HG03066 (cell line): ENCODE results near the gene IL4.
"Not testable (repeated sequence)": the region's sequence is repeated elsewhere in the genome, so short reads cannot be mapped to it uniquely, and the experiment has no call there.

Experiments
- ATAC-seq: cut with Tn5 transposase; IDR thresholded peaks from one replicate; pipeline ENCODE4 v1.9.1; 2021; ENCODE audit warnings: low read depth; ENCODE audit not compliant: unreplicated experiment

The IL4 gene

DNA sequence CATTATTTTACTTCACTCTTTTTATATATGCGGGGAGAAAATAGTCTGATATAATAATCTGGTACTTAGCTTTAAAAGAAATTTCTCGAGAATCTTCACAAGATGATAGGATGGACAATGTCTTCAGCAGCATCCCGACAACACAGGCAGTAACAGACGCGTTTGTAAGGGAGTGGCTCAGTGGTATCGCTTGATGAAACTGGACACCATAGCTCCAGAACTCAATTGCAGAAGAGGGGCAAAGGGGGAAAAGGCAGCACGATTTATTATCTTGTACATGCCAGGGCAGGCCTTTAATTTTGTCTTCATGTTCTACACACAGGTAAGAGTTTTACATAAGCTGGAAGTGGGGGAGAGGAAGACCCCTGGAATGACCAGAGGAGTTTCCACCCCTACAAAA lies 15.7 kb downstream of the IL4 start:
- ATAC-seq = no peak

GRCh38 chr5:132690156-132690555 lies 16.4 kb downstream of the IL4 start:
- ATAC-seq = no peak

DNA sequence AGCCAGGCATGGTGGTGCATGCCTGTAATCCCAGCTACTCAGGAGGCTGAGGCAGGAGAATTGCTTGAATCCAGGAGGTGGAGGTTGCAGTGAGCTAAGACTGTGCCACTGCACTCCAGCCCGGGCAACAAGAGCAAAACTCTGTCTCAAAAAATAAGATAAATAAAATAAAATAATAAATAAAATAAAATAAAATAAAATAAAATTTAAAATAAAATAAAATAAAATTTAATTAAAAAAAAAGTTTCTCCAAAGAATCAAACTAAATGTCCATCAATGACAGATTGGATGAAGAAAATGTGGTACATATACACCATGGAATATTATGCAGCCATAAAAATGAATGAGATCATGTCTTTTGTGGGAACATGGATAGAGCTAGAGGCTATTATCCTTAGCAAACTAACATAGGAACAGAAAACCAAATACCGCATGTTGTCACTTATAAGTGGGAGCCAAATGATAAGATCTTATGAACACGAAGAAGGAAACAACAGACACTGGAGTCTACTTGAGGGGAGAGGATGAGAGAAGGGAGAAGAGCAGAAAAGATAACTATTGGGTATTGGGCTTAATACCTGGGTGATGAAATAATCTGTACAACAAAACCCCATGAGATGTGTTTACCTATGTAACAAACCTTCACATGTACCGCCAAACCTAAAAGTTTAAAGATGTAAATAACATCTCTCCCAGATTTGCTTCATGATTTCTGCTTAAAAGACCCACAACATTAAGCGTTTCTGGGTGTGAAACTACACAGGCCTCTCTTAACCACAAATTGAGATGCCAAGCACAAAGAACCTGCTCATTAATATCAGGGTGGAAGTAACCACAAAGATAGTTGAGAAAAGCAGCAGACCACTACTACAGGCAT lies 18.2 kb downstream of the IL4 start:
- ATAC-seq = not testable (repeated sequence)

DNA sequence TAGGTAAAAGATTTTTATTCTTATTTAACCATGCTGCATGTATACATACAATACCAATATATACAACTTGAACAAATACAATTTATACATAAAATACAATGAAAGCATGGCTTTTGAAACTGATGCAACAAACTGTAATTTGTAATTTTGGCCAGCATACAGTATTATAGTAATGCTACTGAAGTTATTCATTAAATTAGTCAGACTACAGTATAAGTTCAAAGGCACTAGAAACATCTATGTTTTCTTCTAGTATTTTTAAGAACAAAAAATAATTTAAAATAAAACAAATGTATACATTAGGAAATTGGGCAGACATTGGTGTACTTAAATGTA lies 18.8 kb downstream of the IL4 start:
- no peak for ATAC-seq

GRCh38 chr5:132695956-132696355 lies 22.2 kb downstream of the IL4 start:
- no peak for ATAC-seq

DNA sequence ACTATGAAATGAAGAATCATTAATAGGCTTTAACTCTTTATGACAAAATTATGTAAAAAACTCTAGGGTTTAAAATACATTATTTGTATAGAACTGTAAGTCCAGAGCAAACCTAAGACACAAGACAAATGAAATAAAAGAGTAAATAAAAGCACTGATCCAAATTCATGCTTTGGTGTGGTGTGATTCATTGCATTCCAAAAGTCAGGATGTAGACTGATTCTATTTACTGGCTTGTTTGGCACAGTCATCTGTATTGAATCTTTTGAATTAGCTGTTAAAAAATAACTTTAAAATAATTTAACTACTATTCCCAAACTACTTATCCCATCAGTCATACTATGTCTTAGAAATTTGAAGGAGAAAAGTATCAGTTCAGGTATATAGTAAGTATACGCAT lies 31.1 kb downstream of the IL4 start:
- no peak for ATAC-seq

DNA sequence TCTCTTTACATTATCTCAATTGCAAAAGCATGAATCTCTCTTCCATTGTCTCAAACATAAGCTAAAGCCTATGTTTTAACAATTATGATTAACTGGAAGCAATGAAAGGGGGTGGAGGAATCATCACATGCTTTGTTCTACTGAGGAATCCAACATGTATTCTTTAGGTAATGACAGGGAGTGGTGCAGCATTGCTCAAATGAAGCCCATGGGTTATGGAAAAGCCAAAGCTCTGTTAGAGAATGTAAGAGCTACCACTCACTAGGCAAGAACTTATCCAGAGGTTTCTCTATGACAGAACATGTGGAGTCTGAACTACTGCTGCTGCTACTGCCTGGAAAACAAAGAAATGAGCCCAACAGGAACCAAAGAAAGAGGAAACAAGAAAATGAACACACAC lies 34.9 kb downstream of the IL4 start:
- no peak for ATAC-seq

DNA sequence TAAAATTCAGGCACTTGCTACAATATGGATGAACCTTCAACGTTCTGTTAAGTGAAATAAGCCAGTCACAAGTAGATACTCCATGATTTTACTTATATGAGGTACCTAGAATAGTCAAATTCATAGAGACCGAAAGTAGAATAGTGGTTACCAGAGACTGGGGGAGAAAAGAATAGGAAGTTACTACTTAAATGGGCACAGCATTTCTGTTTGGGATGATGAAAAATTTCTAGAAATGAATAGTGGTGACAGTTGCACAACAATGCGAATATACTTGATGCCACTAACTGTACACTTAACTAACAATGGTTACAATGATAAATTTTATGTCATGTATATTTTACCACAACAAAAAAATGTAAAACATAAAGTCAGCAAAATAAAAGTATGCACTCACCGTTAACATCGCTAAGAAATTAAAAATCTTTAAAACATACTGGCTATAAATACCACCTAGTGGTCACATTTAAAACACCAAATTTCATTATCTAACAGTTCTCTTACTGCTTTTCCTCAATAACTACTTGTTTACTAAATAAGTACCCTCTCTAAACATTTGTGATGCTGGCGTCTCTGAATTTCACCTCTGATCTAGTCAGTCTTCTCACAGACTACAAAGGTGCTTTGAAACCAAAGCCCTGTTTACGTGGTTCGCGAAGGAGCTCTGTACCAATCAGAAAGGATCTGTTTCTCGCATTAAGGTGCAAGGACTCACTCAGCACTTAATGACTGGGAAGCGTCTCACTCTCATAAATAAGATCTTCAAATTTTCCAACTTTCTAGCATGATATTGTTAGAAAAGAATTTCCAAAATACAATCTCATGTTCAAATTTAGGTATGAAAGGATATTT lies 40.9 kb downstream of the IL4 start:
- no peak for ATAC-seq

GRCh38 chr5:132718544-132719312 lies 44.9 kb downstream of the IL4 start:
- no peak for ATAC-seq

- ATAC-seq = no peak
Measured at GRCh38 chr5:132725745-132726144, 52.0 kb downstream of the IL4 start.

DNA sequence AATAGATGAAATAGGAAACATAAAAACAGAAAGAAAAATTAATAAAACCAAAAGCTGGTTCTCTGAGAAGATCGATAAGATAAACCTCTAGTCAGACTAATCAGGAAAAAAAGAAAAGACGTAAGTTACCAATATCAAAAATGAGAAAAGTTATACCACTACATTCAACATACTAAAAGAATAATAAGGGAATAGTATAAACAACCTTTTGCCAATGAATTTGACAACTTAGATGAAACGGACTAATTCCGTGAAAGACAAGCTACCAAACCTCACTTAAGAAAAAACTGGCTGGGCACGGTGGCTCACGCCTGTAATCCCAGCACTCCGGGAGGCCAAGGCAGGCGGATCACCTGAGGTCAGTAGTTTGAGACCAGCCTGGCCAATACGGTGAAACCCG lies 56.1 kb downstream of the IL4 start:
- no peak for ATAC-seq
